Fibroblast of the aortic adventitia (primary cell): ENCODE measurements around the gene PPARG. TPM values are rescaled to one million over a fixed set of nuclear protein-coding genes. Genes with fewer than 3 reads are reported as not detected.
A peak's percentile ranks its signal among the peaks of the same experiment; 100 is the strongest.

Experiments used
- DNase-seq: peaks from one replicate; pipeline ENCODE4 v3.0.0-alpha.2; 2010; ENCODE audit warnings: low read depth
- H3K4me3 ChIP-seq: 2 replicates; pipeline ENCODE4 v1.5.1; 2011; ENCODE audit warnings: low read depth, mild to moderate bottlenecking, control low read depth, low read length, moderate library complexity
- CTCF ChIP-seq: IDR thresholded peaks from 2 replicates; pipeline ENCODE4 v1.5.1; 2011; ENCODE audit warnings: mild to moderate bottlenecking, low read length, control low read depth, inconsistent platforms; ENCODE audit not compliant: insufficient read depth
- total RNA-seq: library from RNA; depleted of rRNA; stranded (reverse); fragments of >200 nt; gene quantifications from 2 replicates; pipeline ENCODE4 v1.2.3, GENCODE V29; 2012; ENCODE audit warnings: low replicate concordance

Gene PPARG
- total RNA-seq, 1 donor, result 39.4 TPM

DNA sequence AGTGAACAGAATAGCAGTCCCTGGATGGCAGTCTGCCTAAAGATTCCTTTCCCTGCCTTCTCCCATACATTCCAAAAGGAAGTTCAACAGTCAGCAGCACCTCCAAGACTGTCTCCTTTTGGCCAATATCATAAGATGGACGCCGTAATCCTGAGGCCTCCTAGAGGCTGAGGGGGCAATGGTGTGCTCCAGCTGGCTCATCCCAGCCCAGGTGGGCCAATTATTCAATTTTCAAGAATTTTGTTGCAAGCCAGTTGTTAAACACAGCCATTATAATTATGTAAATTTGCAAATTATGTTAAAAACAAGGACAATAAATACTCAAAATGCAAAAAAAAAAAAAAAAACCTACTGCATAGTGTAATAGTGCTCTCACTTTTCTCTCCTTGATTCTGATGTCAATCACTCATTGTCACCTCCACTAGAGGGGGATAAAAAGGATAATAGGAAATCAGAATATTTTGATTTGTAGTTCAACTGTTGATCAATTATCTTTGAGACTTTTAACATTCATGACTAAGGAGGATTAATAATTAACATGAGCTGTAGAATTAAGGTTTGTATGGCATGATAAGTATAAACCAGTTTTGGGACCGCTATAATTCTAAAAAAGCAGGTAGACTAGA lies 40.1 kb downstream of the PPARG start:
- no peak for TF ChIP-seq CTCF
- H3K4me3 ChIP-seq, result no peak overlapping the region
- no peak for DNase-seq

GRCh38 chr3:12334786-12335185 lies 45.9 kb downstream of the PPARG start:
- no peak overlapping the region for H3K4me3 ChIP-seq
- no peak for DNase-seq
- TF ChIP-seq CTCF, result no peak

DNA sequence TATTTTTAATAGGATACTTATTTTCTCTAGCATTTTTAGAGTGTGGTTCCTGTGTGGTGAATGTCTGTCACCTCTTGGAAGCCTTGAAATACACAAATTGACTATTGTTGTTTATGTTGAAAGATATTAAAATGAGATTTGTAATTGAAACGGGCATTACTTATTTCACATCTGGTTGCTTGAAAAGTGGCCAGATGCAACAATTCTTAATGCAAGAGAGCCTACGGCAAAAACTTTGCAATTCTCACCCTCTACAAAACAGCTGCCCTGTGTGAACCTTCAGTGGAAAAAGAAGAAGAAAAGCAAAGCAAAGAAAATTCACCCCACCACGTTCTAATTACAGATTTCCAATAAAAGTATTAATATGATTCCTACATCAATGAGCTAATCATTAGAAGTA lies 46.6 kb downstream of the PPARG start:
- no peak overlapping the region for H3K4me3 ChIP-seq
- no peak for TF ChIP-seq CTCF
- no peak for DNase-seq

GRCh38 chr3:12336099-12336498 lies 47.2 kb downstream of the PPARG start:
- no peak overlapping the region for H3K4me3 ChIP-seq
- TF ChIP-seq CTCF, result no peak
- no peak for DNase-seq

- no peak overlapping the region for H3K4me3 ChIP-seq
- DNase-seq, result no peak
- no peak for TF ChIP-seq CTCF
Observed at GRCh38 chr3:12338595-12339546, 50.0 kb downstream of the PPARG start.

DNA sequence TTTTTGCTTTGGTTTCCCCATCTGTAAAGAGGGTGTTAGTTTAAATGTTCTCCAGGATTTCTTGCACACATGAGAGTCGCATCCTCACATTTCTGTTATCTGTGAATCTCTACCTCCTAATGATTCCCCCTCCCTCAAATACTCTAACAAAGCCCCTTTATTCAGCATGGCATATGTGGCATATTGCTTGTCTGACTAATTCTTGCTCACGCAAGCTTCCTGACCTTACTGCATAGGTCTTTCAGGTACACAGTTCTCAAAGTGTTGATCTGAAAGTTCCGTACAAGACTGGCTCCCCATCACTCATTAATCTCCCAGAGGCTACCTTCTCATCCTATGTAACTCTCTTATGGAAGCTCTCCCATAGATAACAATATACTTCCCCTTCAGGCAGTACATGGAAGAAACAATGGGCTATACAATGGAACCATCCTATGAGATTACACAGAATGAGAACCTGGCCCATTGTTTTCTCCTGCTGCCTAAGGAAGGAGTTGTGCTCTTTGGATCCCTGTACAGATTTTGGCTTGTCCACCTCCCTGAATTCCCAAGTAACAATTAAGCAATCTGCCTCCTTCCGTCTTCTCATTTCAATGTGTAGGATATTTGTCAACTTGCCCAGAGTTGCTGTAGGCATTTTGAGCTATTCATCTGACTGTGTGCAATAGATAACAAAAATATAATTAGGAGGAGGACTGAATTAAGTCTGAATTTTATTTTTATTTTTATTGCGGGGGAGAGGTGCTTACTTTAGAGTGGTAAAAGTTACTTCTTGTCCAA lies 51.0 kb downstream of the PPARG start:
- no peak for TF ChIP-seq CTCF
- no peak overlapping the region for H3K4me3 ChIP-seq
- DNase-seq, result peak; percentile 44
